IMR-90 (cell line): ENCODE measurements around the gene CDKN1C. TPM values are rescaled to one million over a fixed set of nuclear protein-coding genes. Genes with fewer than 3 reads are reported as not detected.

Experiments used
- ATAC-seq: fragments of 200-7000 bp; cut with Tn5 transposase; 2 replicates; pipeline ENCODE4 v1.9.1; 2020; ENCODE audit warnings: low read depth, mild to moderate bottlenecking, moderate library complexity
- BruUV-seq: library from RNA; stranded (reverse); fragments of 400-500 nt; replicated peaks from 2 replicates; lab custom pipeline; 2021; lab: Mats Ljungman, UMichigan
- CTCF ChIA-PET: fragments of 300-600 bp; formaldehyde crosslinking; extraction: SDS; loops from one replicate; lab custom pipeline; 2021; ENCODE audit warnings: antibody characterized with exemption; lab: Yijun Ruan, JAX
- POLR2A ChIA-PET: fragments of 300-600 bp; sonication (Branson Sonifier 250); formaldehyde crosslinking; loops from one replicate; lab custom pipeline; 2022; ENCODE audit warnings: antibody characterized with exemption; ENCODE audit not compliant: unreplicated experiment; lab: Charles Lee
- DNase-seq: peaks from one replicate; pipeline ENCODE4 v3.0.0; 2013
- H2AFZ ChIP-seq: replicated peaks from 2 replicates; pipeline ENCODE3; 2013; ENCODE audit warnings: low read length, mild to moderate bottlenecking; ENCODE audit not compliant: poor library complexity
- H2AK5ac ChIP-seq: 2 replicates; pipeline ENCODE4 v1.6.1; 2013; ENCODE audit warnings: low read depth, low read length, inconsistent platforms
- H2AK9ac ChIP-seq: replicated peaks from 2 replicates; pipeline ENCODE3; 2013; ENCODE audit warnings: mild to moderate bottlenecking, low read depth, low read length, moderate library complexity; ENCODE audit not compliant: poor library complexity
- H2BK120ac ChIP-seq: 2 replicates; pipeline ENCODE4 v1.6.1; 2013; ENCODE audit warnings: low read depth, low read length, inconsistent platforms
- H2BK15ac ChIP-seq: 3 replicates; pipeline ENCODE4 v1.6.1; 2013; ENCODE audit warnings: low read depth, low read length, inconsistent platforms
- H2BK20ac ChIP-seq: 2 replicates; pipeline ENCODE4 v1.6.1; 2013; ENCODE audit warnings: low read depth, mild to moderate bottlenecking, inconsistent platforms, low read length, moderate library complexity
- H2BK5ac ChIP-seq: 2 replicates; pipeline ENCODE4 v1.6.1; 2013; ENCODE audit warnings: mild to moderate bottlenecking, low read depth, low read length, inconsistent platforms; ENCODE audit not compliant: poor library complexity, severe bottlenecking
- H3K14ac ChIP-seq: replicated peaks from 2 replicates; pipeline ENCODE4 v1.6.1; 2013; ENCODE audit warnings: low read depth, low read length, inconsistent platforms
- H3K18ac ChIP-seq: 2 replicates; pipeline ENCODE4 v1.6.1; 2013; ENCODE audit warnings: low read depth, low read length, control low read depth
- H3K23ac ChIP-seq: 2 replicates; pipeline ENCODE4 v1.6.1; 2013; ENCODE audit warnings: low read depth, low read length, inconsistent platforms
- H3K27ac ChIP-seq: 2 replicates; pipeline ENCODE4 v1.5.1; 2013; ENCODE audit warnings: mild to moderate bottlenecking, control low read depth, low read length; ENCODE audit not compliant: insufficient read depth
- H3K27me3 ChIP-seq: 2 replicates; pipeline ENCODE4 v1.6.1; 2013; ENCODE audit warnings: low read length; ENCODE audit not compliant: control insufficient read depth, insufficient read depth
- H3K36me3 ChIP-seq: 2 replicates; pipeline ENCODE4 v1.6.1; 2013; ENCODE audit warnings: low read length, mixed read lengths; ENCODE audit not compliant: control insufficient read depth, insufficient read depth
- H3K4ac ChIP-seq: 2 replicates; pipeline ENCODE4 v1.6.1; 2013; ENCODE audit warnings: low read depth, low read length, inconsistent platforms
- H3K4me1 ChIP-seq: 2 replicates; pipeline ENCODE4 v1.6.1; 2013; ENCODE audit warnings: low read length, mixed read lengths; ENCODE audit not compliant: control insufficient read depth, insufficient read depth
- H3K4me2 ChIP-seq: 2 replicates; pipeline ENCODE4 v1.6.1; 2013; ENCODE audit warnings: low read depth, mild to moderate bottlenecking, control low read depth, low read length, moderate library complexity
- H3K4me3 ChIP-seq: 2 replicates; pipeline ENCODE4 v1.5.1; 2013; ENCODE audit warnings: low read depth, mild to moderate bottlenecking, control low read depth, low read length, moderate library complexity; ENCODE audit not compliant: insufficient read depth
- H3K56ac ChIP-seq: 2 replicates; pipeline ENCODE4 v1.6.1; 2013; ENCODE audit warnings: low read length, inconsistent platforms; ENCODE audit not compliant: insufficient read depth; ENCODE audit errors: extremely low read depth
- H3K79me1 ChIP-seq, 2 experiments: 2 replicates each; pipeline ENCODE4 v1.6.1; 2013; ENCODE audit warnings: low read length in 2 of 2, inconsistent platforms in 1 of 2, low read depth in 1 of 2
- H3K9ac ChIP-seq: 2 replicates; pipeline ENCODE4 v1.6.1; 2013; ENCODE audit warnings: low read depth, low read length, control low read depth
- H3K9me1 ChIP-seq: 2 replicates; pipeline ENCODE4 v1.6.1; 2013; ENCODE audit warnings: low read length, inconsistent platforms; ENCODE audit not compliant: insufficient read depth
- H3K9me3 ChIP-seq: 2 replicates; pipeline ENCODE4 v1.6.1; 2013; ENCODE audit warnings: low read length; ENCODE audit not compliant: control insufficient read depth, insufficient read depth
- H4K20me1 ChIP-seq: 2 replicates; pipeline ENCODE4 v1.6.1; 2013; ENCODE audit warnings: low read length, inconsistent platforms; ENCODE audit not compliant: insufficient read depth
- H4K5ac ChIP-seq: 2 replicates; pipeline ENCODE4 v1.6.1; 2013; ENCODE audit warnings: mild to moderate bottlenecking, low read depth, low read length, control low read depth
- H4K8ac ChIP-seq, 2 experiments: 2 replicates each; pipeline ENCODE4 v1.6.1; 2013; ENCODE audit warnings: low read depth in 2 of 2, low read length in 2 of 2, control low read depth in 1 of 2, inconsistent platforms in 1 of 2
- H4K91ac ChIP-seq: 2 replicates; pipeline ENCODE4 v1.6.1; 2013; ENCODE audit warnings: low read depth, low read length, inconsistent platforms; ENCODE audit not compliant: insufficient read depth
- CEBPB ChIP-seq: IDR thresholded peaks from 2 replicates; pipeline ENCODE4 v1.6.1; 2012; ENCODE audit warnings: low read depth, low read length, improper control_type of control experiment
- CHD1 ChIP-seq: IDR thresholded peaks from 2 replicates; pipeline ENCODE4 v1.6.1; 2012; ENCODE audit warnings: low read depth, low read length, improper control_type of control experiment
- FOS ChIP-seq: fragments of 150-350 bp; IDR thresholded peaks from 2 replicates; pipeline ENCODE4 v1.6.1; 2016; ENCODE audit warnings: low read depth, low read length
- MAFK ChIP-seq: IDR thresholded peaks from 2 replicates; pipeline ENCODE4 v1.6.1; 2012; ENCODE audit warnings: low read depth, low read length, improper control_type of control experiment
- MAZ ChIP-seq: IDR thresholded peaks from 2 replicates; pipeline ENCODE4 v1.6.1; 2012; ENCODE audit warnings: low read depth, mild to moderate bottlenecking, low read length, improper control_type of control experiment, moderate library complexity, borderline replicate concordance
- MXI1 ChIP-seq: IDR thresholded peaks from 2 replicates; pipeline ENCODE4 v1.6.1; 2012; ENCODE audit warnings: low read depth, mild to moderate bottlenecking, low read length, moderate library complexity, borderline replicate concordance
- NFE2L2 ChIP-seq: fragments of 150-350 bp; IDR thresholded peaks from 2 replicates; pipeline ENCODE4 v1.6.1; 2016; ENCODE audit warnings: low read depth, mild to moderate bottlenecking, low read length
- RAD21 ChIP-seq: IDR thresholded peaks from 2 replicates; pipeline ENCODE4 v1.6.1; 2012; ENCODE audit warnings: low read length, improper control_type of control experiment
- RCOR1 ChIP-seq: IDR thresholded peaks from 2 replicates; pipeline ENCODE4 v1.6.1; 2012; ENCODE audit warnings: mild to moderate bottlenecking, low read length, improper control_type of control experiment; ENCODE audit not compliant: insufficient replicate concordance
- RFX5 ChIP-seq: IDR thresholded peaks from 2 replicates; pipeline ENCODE4 v1.8.0; 2012; ENCODE audit warnings: low read depth, mild to moderate bottlenecking, low read length, moderate library complexity
- WGBS, 2 experiments: methylation state at CpG; one replicate each; pipeline versions ENCODE4 v1.1.5 to v1.1.7; 2013; ENCODE audit warnings: missing lambda C conversion rate in 2 of 2; ENCODE audit not compliant: insufficient read length in 1 of 2; ENCODE audit errors: extremely low coverage in 2 of 2; 5-methylcytosine and 5-hydroxymethylcytosine counted together
- dilution Hi-C: fragments of 300-500 bp; cut with HindIII; formaldehyde crosslinking; loops from one replicate; pipeline ENCODE4 v1.14.3; 2018; ENCODE audit warnings: low sequenced_read_pairs; ENCODE audit not compliant: unreplicated experiment
- in situ Hi-C: fragments of 300-500 bp; cut with MboI; formaldehyde crosslinking; loops from 3 replicates; pipeline ENCODE4 v1.14.3; 2019; ENCODE audit warnings: low sequenced_read_pairs, inconsistent platforms, mixed read lengths
- intact Hi-C: fragments of 100-400 bp; cut with micrococcal nuclease; formaldehyde crosslinking; loops from 2 replicates; pipeline ENCODE4 v1.10.0; 2022
- polyA plus RNA-seq, 3 experiments: library from polyadenylated mRNA; depleted of rRNA; stranded (reverse); fragments of >200 nt; gene quantifications; 2 replicates each; pipeline ENCODE4 v1.2.3, GENCODE V29; 2012; ENCODE audit warnings: low replicate concordance in 1 of 3
- total RNA-seq: library from RNA; depleted of rRNA; stranded (reverse); fragments of >200 nt; gene quantifications from 2 replicates; pipeline ENCODE4 v1.2.3, GENCODE V29; 2012
- TF ChIP-seq, protein P1 (sequence below): fragments of 150-350 bp; IDR thresholded peaks from 2 replicates; pipeline ENCODE4 v1.6.1; 2016; ENCODE audit warnings: low read depth, mild to moderate bottlenecking, low read length, moderate library complexity, borderline replicate concordance
- TF ChIP-seq, protein P2 (sequence below): fragments of 150-350 bp; IDR thresholded peaks from 2 replicates; pipeline ENCODE4 v1.6.1; 2017; ENCODE audit warnings: mild to moderate bottlenecking, antibody characterized with exemption, low read length, low read depth

Gene CDKN1C
- total and polyA plus RNA-seq, 2 of the 4 experiments (the other 2 are of a cell fraction): 1.6 to 3.0 TPM

DNA sequence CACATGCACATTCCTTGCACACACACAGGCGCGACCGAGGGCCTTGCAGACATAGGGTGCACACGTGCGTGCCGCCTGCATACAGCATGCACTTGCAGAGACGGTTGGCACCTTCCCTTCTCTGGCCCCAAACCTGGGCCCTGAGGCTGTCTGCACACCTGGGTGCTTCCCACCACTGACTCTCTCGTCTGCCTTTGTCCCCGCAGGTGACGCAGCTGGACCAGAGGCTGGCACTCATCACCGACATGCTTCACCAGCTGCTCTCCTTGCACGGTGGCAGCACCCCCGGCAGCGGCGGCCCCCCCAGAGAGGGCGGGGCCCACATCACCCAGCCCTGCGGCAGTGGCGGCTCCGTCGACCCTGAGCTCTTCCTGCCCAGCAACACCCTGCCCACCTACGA lies 38.0 kb downstream of the CDKN1C start:
- no TSS peak for BruUV-seq
- no peak overlapping the region for H4K5ac ChIP-seq
- CTCF ChIA-PET: no interaction called here

More for the DNA sequence above, 38.0 kb downstream of the CDKN1C start:
- Histone ChIP-seq H3K23ac (no peak overlapping the region), H3K4me3 (no peak overlapping the region), H3K18ac (no peak overlapping the region), H3K79me1 (no peaks in the 10 kb centered on the region), H2BK15ac (no peak overlapping the region), H3K56ac (no peak overlapping the region), H3K27ac (no peak overlapping the region), H2BK20ac (no peak overlapping the region), H4K91ac (no peak overlapping the region), H4K8ac (no peak overlapping the region), H2AFZ (no peak overlapping the region), H3K4me1 (no peaks in the 10 kb centered on the region), H3K36me3 (no peaks in the 10 kb centered on the region), H2BK5ac (no peak overlapping the region), H3K9me3 (no peaks in the 10 kb centered on the region), H3K14ac (no peak overlapping the region), H4K20me1 (no peaks in the 10 kb centered on the region; the same call in 1 of the 2 replicates), H2AK9ac (no peak overlapping the region), H2AK5ac (no peak overlapping the region), H2BK120ac (no peak overlapping the region), H3K4ac (no peak overlapping the region), H3K9ac (no peak overlapping the region), H3K4me2 (no peak overlapping the region), H3K27me3 (peaks cover 19% of the 10 kb centered on the region; the same call in 1 of the 2 replicates), H3K9me1 (no peaks in the 10 kb centered on the region)
- intact Hi-C loops: no loop called here
- WGBS, 2 experiments: 92% methylated on average over 11 of the region's 21 CpGs; no CpG with 5 or more reads in 1 of the 2 experiments
- POLR2A ChIA-PET: no interaction called here
- dilution Hi-C loops: no loop called here
- no peak for ATAC-seq
- no peak for DNase-seq
- no peak for TF ChIP-seq FOS
- no peak for TF ChIP-seq MXI1
- TF ChIP-seq CEBPB: no peak
- TF ChIP-seq NFE2L2: no peak
- TF ChIP-seq, protein P1, sequence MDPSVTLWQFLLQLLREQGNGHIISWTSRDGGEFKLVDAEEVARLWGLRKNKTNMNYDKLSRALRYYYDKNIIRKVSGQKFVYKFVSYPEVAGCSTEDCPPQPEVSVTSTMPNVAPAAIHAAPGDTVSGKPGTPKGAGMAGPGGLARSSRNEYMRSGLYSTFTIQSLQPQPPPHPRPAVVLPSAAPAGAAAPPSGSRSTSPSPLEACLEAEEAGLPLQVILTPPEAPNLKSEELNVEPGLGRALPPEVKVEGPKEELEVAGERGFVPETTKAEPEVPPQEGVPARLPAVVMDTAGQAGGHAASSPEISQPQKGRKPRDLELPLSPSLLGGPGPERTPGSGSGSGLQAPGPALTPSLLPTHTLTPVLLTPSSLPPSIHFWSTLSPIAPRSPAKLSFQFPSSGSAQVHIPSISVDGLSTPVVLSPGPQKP: no peak
- TF ChIP-seq MAZ: no peak
- TF ChIP-seq MAFK: no peak
- TF ChIP-seq, protein P2, sequence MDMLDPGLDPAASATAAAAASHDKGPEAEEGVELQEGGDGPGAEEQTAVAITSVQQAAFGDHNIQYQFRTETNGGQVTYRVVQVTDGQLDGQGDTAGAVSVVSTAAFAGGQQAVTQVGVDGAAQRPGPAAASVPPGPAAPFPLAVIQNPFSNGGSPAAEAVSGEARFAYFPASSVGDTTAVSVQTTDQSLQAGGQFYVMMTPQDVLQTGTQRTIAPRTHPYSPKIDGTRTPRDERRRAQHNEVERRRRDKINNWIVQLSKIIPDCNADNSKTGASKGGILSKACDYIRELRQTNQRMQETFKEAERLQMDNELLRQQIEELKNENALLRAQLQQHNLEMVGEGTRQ: no peak
- no peak for TF ChIP-seq RFX5
- TF ChIP-seq CHD1: no peak
- no peak for TF ChIP-seq RAD21
- TF ChIP-seq RCOR1: no peak
- in situ Hi-C loops: no loop called here
